HG03025 (cell line): Measurements from ENCODE around the gene EVI5.
"Not testable (repeated sequence)": the region's sequence is repeated elsewhere in the genome, so short reads cannot be mapped to it uniquely, and the experiment has no call there.

Source experiments
- ATAC-seq: cut with Tn5 transposase; IDR thresholded peaks from one replicate; pipeline ENCODE4 v1.9.1; 2021; ENCODE audit warnings: mild to moderate bottlenecking, moderate library complexity; ENCODE audit not compliant: unreplicated experiment, low FRiP score

The EVI5 gene

DNA sequence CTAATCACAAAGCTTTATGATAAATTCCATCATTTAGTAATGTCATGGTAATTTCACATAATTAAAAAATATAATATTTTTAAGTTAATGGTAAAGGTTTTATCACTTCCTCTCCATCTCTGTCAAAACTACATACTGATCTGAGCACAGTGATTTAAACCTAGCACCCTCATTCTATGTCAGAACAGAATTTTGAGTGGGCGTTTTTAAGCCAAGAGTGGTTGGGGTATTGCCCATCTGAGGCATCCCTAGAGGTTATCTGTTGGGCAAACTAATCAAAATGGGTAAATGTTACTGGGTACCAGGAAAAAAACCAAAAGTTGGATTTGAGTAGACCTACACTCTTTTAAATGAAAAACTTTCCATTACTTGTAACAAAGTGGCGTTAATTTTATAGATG is 197.5 kb downstream of the EVI5 start:
- no peak for ATAC-seq

GRCh38 chr1:92585831-92586230 is 199.1 kb downstream of the EVI5 start:
- ATAC-seq: no peak

GRCh38 chr1:92584810-92585209 is 200.1 kb downstream of the EVI5 start:
- not testable (repeated sequence) for ATAC-seq

- ATAC-seq: no peak
Observed at GRCh38 chr1:92583821-92584760, 200.8 kb downstream of the EVI5 start.

- no peak for ATAC-seq
Observed at GRCh38 chr1:92577261-92577895, 207.5 kb downstream of the EVI5 start.

DNA sequence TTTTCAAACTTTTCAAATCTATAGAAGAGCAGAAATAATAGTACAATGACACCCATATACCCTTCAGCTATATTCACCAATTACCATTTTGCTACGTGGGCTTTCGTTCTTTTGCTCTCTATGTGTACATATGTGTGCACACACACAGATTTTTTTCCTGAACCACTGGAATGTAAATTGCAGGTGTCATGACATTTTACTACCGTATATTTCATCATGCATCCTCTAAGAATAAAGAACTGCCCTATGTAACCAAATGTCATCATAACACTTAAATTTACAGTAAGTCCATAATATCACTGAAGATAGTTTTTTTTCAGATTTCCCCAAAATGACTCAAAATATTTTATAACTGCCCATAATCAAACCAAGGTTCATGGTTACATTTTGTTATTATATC is 209.8 kb downstream of the EVI5 start:
- no peak for ATAC-seq

GRCh38 chr1:92572520-92572919 is 212.4 kb downstream of the EVI5 start:
- ATAC-seq: no peak

DNA sequence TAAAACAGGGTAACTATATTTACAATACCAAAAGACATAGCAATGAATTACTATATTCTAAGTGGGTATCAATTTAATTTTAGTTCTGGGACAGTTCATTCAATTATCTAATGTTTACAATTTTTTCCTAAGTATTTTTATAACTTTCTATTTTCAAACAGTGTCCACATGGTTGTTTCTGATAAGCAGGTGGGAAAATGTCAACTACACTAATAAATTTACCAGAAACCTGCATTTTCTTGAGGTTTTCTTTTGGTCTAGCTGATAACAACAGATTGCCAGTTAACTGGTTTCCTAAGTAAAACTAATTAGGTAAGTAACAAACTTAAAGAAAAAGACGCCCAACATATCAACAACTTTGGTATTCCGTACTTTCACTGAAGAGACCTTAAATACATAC is 213.3 kb downstream of the EVI5 start:
- no peak for ATAC-seq

DNA sequence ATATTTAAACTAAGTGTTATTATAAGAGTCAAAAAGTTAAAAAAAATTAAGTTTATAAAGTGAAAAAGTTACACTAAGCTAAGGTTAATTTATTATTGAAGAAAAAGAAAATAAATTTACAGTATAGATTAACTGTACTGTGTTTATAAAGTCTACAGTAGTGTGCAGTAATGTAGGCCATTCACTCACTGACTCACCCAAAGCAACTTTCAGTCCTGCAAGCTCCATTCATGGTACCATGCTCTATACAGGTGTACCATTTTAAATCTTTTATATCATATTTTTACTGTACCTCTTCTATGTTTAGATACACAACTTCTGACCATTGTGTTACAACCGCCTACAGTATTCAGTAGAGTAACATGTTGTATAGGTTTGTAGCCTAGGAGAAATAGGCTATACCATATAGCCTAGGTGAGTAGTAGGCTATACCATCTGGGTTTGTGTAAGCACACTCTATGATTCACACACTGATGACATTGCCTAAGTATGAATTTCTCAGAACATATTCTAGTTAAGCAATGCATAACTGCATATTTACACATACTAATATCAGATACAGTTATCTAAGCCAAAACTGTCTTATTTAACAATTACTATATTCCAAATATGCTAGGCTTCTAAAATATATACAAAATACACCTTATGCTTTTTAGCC is 217.6 kb downstream of the EVI5 start:
- ATAC-seq: no peak

DNA sequence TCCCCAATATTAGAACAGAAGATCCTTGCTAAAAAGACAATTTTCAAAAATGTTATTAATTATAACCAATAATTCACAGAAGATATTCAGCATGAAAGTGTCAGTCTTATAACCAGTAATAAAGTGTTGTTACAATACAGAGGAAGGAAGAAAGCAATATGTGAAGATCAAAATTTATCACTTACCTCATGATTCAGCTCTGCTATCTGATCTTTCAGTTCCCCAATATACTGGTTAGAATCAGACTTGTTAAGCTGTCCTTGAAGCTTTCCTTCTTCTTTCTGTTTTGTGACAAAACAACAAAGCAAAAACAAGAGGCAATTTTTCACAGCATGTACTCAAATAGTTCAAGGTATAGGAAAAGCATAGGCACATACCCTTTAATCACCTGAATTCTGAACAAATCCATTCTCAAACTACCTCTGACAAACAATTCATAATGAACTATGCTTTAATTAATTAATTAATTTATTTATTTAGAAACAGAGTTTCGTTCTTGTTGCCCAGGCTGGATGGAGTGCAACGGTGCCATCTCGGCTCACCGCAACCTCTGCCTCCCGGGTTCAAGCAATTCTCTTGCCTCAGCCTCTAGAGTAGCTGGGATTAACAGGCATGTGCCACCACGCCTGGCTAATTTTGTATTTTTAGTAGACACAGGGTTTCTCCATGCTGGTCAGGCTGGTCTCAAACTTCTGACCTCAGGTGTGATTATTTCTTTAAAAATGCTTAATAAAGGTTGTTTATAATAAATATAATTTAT is 221.3 kb downstream of the EVI5 start:
- ATAC-seq: peak; percentile 88

- no peak for ATAC-seq
Observed at GRCh38 chr1:92556350-92556749, 228.6 kb downstream of the EVI5 start.

- no peak for ATAC-seq
Observed at GRCh38 chr1:92554216-92554615, 230.7 kb downstream of the EVI5 start.

- ATAC-seq: no peak
Observed at GRCh38 chr1:92551916-92552315, 233.0 kb downstream of the EVI5 start.

GRCh38 chr1:92544756-92545165 is 240.1 kb downstream of the EVI5 start:
- ATAC-seq: no peak

GRCh38 chr1:92543131-92544055 is 241.5 kb downstream of the EVI5 start:
- ATAC-seq: no peak

DNA sequence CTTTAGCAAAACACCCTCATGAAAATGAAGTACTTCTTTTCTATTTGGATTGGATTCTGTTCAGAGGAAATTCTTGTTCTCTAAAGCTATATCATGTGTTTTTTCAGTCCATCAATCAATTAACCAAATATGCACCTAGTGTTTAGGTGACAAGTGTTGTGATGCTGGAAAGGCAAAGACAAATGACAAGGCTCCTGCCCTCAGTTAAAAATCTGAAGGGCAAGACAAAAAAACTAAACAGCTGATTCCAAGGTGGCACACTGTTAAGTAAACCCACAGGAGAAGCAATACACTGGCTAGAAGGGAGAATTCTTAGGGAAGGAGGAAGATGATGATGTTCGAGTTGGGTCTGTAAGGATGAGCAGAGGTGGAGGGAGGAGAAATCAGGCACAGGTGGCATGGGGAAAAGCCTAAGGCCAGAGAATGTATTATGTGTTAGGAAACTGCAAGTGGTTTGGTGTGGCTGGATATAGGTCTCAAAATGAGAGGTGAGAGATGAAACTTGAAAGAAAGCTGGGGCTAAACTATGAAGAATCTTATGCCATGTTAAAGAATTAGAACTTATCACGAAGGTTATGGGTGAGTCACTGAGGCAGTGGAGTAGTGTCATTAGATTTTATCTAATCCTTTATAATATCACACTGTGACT is 246.4 kb downstream of the EVI5 start:
- ATAC-seq: peak; percentile 55

DNA sequence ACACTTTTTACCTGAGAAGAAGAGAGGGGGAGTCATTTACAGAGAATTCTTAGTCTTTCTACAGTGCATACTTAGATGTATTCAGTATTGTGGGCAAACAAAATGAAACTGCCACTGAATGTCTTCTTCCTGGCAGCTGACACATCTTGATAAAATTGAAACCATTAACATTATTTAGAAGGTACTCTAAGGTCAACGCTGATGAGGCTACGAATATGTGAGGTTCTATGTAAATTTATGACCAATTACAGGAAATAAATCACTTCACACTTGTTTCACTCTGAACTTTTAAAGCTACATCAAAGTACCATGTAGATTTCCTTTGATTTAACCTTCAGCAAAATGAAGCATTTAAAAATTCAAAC is 246.9 kb downstream of the EVI5 start:
- ATAC-seq: peak; percentile 66

- ATAC-seq: peak; percentile 64
Observed at GRCh38 chr1:92536980-92537884, 247.7 kb downstream of the EVI5 start.
